Activated T-cell treated with anti-CD3 and anti-CD28 coated beads, Interleukin-2, amount 50 U/mL, for 72 hours (primary cell): ENCODE measurements around the gene EPB41L3. TPM values are rescaled to one million over a fixed set of nuclear protein-coding genes. Genes with fewer than 3 reads are reported as not detected.

Source experiments
- ATAC-seq, 2 donors: fragments of 150-1000 bp; cut with Tn5 transposase; replicated peaks in 1 of 2; 2 replicates each; pipeline ENCODE4 v1.10.0; 2021; ENCODE audit warnings: moderate library complexity in 2 of 2, mild to moderate bottlenecking in 1 of 2
- DNase-seq, 2 donors: peaks; one replicate each; pipeline ENCODE4 v3.0.0; 2021 to 2022; ENCODE audit warnings: mixed read lengths in 1 of 2
- H3K27ac Mint-ChIP-seq: one replicate; pipeline ENCODE4 v1.8.0; 2022; ENCODE audit warnings: mild to moderate bottlenecking, moderate library complexity, mixed read lengths
- H3K27me3 Mint-ChIP-seq: one replicate; pipeline ENCODE4 v1.8.0; 2022; ENCODE audit warnings: low read depth, mixed read lengths
- H3K36me3 Mint-ChIP-seq, 2 donors: one replicate each; pipeline ENCODE4 v1.8.0; 2022; ENCODE audit warnings: mixed read lengths in 2 of 2, mild to moderate bottlenecking in 1 of 2; ENCODE audit not compliant: insufficient read depth in 2 of 2
- H3K4me1 Mint-ChIP-seq: one replicate; pipeline ENCODE4 v1.8.0; 2022; ENCODE audit warnings: low read depth, mixed read lengths
- H3K4me3 Mint-ChIP-seq, 2 donors: one replicate each; pipeline ENCODE4 v1.8.0; 2022; ENCODE audit warnings: mild to moderate bottlenecking in 2 of 2, mixed read lengths in 2 of 2, moderate library complexity in 2 of 2
- H3K9me3 Mint-ChIP-seq, 2 donors: one replicate each; pipeline ENCODE4 v1.8.0; 2022; ENCODE audit warnings: mixed read lengths in 2 of 2
- total RNA-seq, 2 donors: library from RNA; stranded (reverse); gene quantifications; one replicate each; pipeline ENCODE4 v1.2.3, GENCODE V29; 2022

The EPB41L3 gene
- total RNA-seq, 2 donors from 2014 or later = 3.4 to 4.9 TPM

- no peaks in the 10 kb centered on the region for H3K4me1 Mint-ChIP-seq
- H3K9me3 Mint-ChIP-seq = no peaks in the 10 kb centered on the region
- no peaks in the 10 kb centered on the region for H3K36me3 Mint-ChIP-seq
These were observed 121.2 kb downstream of the EPB41L3 start for GRCh38 chr18:5422626-5423025.

DNA sequence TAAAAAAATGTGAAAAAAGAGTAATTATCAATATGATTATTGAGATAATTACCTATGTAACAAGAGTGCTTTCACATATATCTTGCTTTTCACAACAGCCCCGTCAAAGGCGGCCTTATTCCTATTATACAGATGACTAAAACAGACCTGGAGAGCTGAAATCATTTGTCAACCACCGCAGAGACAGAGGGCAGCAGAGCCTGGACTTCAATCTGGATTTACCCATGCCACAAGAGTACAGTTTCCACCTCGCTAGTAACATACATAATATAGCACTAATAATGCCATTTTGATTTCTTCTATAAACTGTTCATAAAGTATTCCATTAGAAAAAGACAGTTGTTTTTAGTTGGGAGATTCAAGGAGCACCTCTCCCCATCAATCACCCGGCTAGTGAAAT, 121.8 kb downstream of the EPB41L3 start:
- peaks cover 20% of the 10 kb centered on the region for H3K27me3 Mint-ChIP-seq
- DNase-seq (no peak), ATAC-seq (no peak)
- H3K27ac Mint-ChIP-seq = no peak overlapping the region
- H3K4me3 Mint-ChIP-seq = no peak overlapping the region
- no peaks in the 10 kb centered on the region for H3K9me3 Mint-ChIP-seq
- no peaks in the 10 kb centered on the region for H3K36me3 Mint-ChIP-seq
- H3K4me1 Mint-ChIP-seq = no peaks in the 10 kb centered on the region

More at GRCh38 chr18:5422626-5423025, 121.2 kb downstream of the EPB41L3 start:
- DNase-seq (no peak), ATAC-seq (no peak)
- Mint-ChIP-seq H3K27ac (no peak overlapping the region), H3K4me3 (no peak overlapping the region), H3K27me3 (peaks cover 13% of the 10 kb centered on the region)

GRCh38 chr18:5420906-5421305, 122.9 kb downstream of the EPB41L3 start:
- ATAC-seq (no peak), DNase-seq (no peak)
- Mint-ChIP-seq H3K9me3 (no peaks in the 10 kb centered on the region), H3K27ac (no peak overlapping the region), H3K27me3 (peaks cover 15% of the 10 kb centered on the region), H3K4me1 (no peaks in the 10 kb centered on the region), H3K36me3 (no peaks in the 10 kb centered on the region), H3K4me3 (no peak overlapping the region)

DNA sequence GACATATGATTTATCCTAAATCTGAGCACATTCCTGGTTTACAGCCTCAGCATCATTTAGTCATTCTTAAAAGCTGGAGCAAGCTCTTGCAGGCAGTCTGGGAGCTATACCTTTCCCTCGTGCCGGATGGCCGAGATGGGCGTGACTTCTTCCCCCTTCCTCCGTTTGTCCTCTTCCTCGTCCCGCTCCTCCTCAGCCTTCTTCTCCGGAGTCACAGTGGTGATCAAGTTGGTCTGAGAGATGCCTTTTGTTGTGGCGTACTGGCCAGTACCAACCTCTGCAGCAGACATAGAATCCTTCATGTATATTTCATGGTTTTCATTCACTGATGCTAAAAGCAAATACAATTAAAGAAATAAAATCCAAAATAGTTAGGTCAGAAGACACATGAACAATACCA, 124.2 kb downstream of the EPB41L3 start:
- Mint-ChIP-seq H3K4me1 (no peaks in the 10 kb centered on the region), H3K27ac (no peak overlapping the region), H3K9me3 (no peaks in the 10 kb centered on the region), H3K27me3 (peaks cover 15% of the 10 kb centered on the region), H3K36me3 (no peaks in the 10 kb centered on the region), H3K4me3 (no peak overlapping the region)
- no peak for DNase-seq
- no peak for ATAC-seq

DNA sequence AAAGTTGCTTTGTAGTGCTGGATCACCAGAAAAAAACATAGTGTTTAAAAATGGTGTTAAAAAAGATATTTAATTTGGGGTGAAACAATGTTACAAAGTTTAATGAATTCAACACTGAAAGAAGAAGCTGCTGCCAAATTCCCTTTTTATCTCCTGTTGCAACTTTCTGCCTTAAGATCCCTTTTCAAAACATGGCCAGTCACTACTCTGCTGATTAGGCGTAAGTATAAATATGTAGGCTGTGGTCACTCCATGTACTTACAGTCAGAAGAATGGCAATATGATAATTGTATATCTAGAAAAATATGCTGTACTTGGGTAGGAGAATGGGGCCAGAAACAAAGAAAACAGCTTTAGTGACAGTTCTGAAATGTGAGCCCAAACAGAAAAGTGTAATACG, 124.8 kb downstream of the EPB41L3 start:
- H3K36me3 Mint-ChIP-seq = no peaks in the 10 kb centered on the region
- no peaks in the 10 kb centered on the region for H3K4me1 Mint-ChIP-seq
- no peaks in the 10 kb centered on the region for H3K9me3 Mint-ChIP-seq
- H3K4me3 Mint-ChIP-seq = no peak overlapping the region
- ATAC-seq (no peak), DNase-seq (no peak)
- H3K27ac Mint-ChIP-seq = no peak overlapping the region
- H3K27me3 Mint-ChIP-seq = peaks cover 15% of the 10 kb centered on the region

DNA sequence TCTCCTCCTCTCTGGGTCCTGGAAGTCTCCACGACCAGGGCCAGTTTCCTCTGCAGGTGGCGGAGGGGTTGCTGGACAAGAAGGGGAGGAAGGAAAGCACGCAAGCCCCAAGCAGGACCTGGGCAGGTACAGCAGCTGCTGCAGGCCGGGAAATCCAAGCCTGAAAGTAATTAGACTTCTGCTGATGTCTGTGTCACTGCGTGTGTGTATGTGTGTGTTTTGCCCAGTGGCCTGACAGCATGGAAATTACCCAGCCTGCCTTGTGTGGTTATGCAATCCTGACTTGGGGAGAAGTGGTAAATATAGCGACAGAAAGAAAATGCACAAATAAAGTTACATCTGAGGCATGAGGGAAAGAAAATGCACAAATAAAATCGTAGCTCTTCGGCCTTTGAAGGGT, 126.5 kb downstream of the EPB41L3 start:
- Mint-ChIP-seq H3K4me1 (no peaks in the 10 kb centered on the region), H3K36me3 (no peaks in the 10 kb centered on the region), H3K27me3 (peaks cover 15% of the 10 kb centered on the region), H3K4me3 (no peak overlapping the region), H3K27ac (no peak overlapping the region), H3K9me3 (no peaks in the 10 kb centered on the region)
- DNase-seq = no peak
- ATAC-seq = no peak

- Mint-ChIP-seq H3K4me1 (no peaks in the 10 kb centered on the region), H3K4me3 (no peak overlapping the region), H3K27ac (no peak overlapping the region), H3K36me3 (no peaks in the 10 kb centered on the region), H3K27me3 (peaks cover 15% of the 10 kb centered on the region), H3K9me3 (no peaks in the 10 kb centered on the region)
- DNase-seq (no peak), ATAC-seq (no peak)
These were observed 127.7 kb downstream of the EPB41L3 start for GRCh38 chr18:5416112-5416511.

DNA sequence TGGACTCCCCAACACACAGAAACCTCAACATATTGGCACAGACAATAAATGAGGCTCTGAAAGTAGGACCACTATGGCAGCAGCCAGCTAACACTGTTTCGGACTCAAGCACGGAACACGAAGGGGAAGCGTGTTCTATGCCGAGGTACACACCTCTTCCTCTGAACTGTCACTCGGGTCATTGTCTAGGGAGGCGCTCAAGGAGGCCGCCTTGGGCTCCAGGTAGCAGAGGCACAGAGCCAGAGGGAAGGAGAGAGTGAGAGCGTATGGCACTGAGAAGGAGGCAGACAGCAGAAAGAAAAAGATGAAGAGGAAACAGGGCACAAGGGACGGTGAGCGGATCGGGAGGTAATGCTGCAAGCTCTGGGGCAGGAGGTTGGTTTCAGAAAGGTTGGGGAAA, 128.1 kb downstream of the EPB41L3 start:
- Mint-ChIP-seq H3K27me3 (peaks cover 15% of the 10 kb centered on the region), H3K27ac (peak overlapping the region; percentile 10), H3K4me1 (no peaks in the 10 kb centered on the region), H3K36me3 (no peaks in the 10 kb centered on the region), H3K9me3 (no peaks in the 10 kb centered on the region), H3K4me3 (no peak overlapping the region)
- no peak for ATAC-seq
- no peak for DNase-seq

- H3K27ac Mint-ChIP-seq = no peak overlapping the region
- no peaks in the 10 kb centered on the region for H3K36me3 Mint-ChIP-seq
- H3K9me3 Mint-ChIP-seq = no peaks in the 10 kb centered on the region
- no peak overlapping the region for H3K4me3 Mint-ChIP-seq
- peaks cover 15% of the 10 kb centered on the region for H3K27me3 Mint-ChIP-seq
- DNase-seq (no peak), ATAC-seq (no peak)
- H3K4me1 Mint-ChIP-seq = no peaks in the 10 kb centered on the region
These were observed 128.8 kb downstream of the EPB41L3 start for GRCh38 chr18:5415031-5415430.

DNA sequence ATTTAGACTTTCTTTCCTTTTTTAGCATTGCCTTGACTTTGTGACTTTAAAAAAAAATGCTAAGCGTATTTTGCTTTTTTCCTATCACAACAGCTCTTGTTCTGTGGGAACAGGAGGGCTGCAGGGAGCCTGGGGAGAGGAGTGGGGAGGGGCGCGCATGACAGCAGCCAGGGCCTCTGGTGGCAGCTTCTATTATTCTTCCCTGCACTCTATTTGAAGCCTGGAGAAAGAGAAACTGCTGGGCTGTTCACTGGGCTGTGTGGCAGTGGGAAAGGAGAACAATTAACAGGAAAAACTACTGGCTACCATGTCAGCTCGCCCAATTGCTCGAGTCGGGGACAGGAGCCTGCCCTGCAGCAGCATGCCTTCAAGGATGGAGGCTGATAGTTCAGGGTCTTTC, 129.3 kb downstream of the EPB41L3 start:
- no peaks in the 10 kb centered on the region for H3K36me3 Mint-ChIP-seq
- DNase-seq (no peak), ATAC-seq (no peak)
- no peaks in the 10 kb centered on the region for H3K9me3 Mint-ChIP-seq
- no peak overlapping the region for H3K27ac Mint-ChIP-seq
- H3K27me3 Mint-ChIP-seq = peaks cover 11% of the 10 kb centered on the region
- no peak overlapping the region for H3K4me3 Mint-ChIP-seq
- H3K4me1 Mint-ChIP-seq = no peaks in the 10 kb centered on the region

GRCh38 chr18:5413447-5413846, 130.3 kb downstream of the EPB41L3 start:
- no peaks in the 10 kb centered on the region for H3K36me3 Mint-ChIP-seq
- H3K4me1 Mint-ChIP-seq = no peaks in the 10 kb centered on the region
- DNase-seq (no peak), ATAC-seq (no peak)
- no peak overlapping the region for H3K27ac Mint-ChIP-seq
- no peaks in the 10 kb centered on the region for H3K9me3 Mint-ChIP-seq
- H3K4me3 Mint-ChIP-seq = no peak overlapping the region
- H3K27me3 Mint-ChIP-seq = peaks cover 10% of the 10 kb centered on the region

DNA sequence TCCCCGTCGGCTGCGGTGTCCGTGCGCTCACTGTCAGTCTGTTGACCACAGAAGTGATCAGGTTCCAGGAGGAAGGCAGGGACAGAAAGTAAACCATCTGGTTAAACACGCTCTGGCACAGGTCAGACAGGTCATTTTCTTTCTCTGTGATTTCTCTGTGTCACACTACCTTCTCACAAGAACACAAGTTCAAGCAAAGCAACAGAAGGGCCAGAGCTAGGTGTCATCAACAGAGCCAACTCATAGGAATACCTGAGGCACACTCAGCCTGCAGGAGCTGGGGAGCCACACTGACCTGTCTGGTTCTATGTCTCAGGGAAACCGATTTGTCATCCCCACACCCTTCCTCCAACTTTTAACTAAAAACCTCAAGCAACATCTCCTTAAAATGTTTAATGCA, 133.2 kb downstream of the EPB41L3 start:
- H3K27ac Mint-ChIP-seq = no peak overlapping the region
- no peaks in the 10 kb centered on the region for H3K4me1 Mint-ChIP-seq
- H3K36me3 Mint-ChIP-seq = no peaks in the 10 kb centered on the region
- H3K4me3 Mint-ChIP-seq = no peak overlapping the region
- DNase-seq (no peak), ATAC-seq (no peak)
- H3K27me3 Mint-ChIP-seq = peaks cover 6% of the 10 kb centered on the region
- H3K9me3 Mint-ChIP-seq = no peaks in the 10 kb centered on the region

GRCh38 chr18:5398269-5398668, 145.5 kb downstream of the EPB41L3 start:
- Mint-ChIP-seq H3K4me3 (no peak overlapping the region), H3K4me1 (peaks cover 5% of the 10 kb centered on the region), H3K27me3 (peaks cover 4% of the 10 kb centered on the region), H3K36me3 (no peaks in the 10 kb centered on the region), H3K27ac (no peak overlapping the region), H3K9me3 (no peaks in the 10 kb centered on the region)
- ATAC-seq (no peak), DNase-seq (no peak)

DNA sequence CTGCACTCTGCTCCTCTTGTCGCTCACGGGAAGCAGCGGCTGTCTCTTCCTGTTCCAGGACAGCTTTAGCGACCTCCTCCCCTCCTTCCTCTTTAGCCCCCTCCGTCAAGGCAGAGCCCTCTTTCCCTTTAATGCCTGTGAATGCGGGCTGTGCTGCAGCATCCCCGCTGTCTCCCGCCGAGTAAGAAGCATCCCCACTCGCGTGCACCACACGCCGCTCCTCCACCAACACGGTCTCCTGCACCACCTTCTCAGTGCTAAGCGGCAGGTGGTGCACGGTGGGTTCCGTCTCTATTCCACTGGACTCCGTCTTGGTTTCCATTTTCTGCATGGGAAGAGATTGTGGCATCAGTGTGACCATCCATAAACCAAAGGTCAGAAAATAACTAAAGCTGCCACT, 146.7 kb downstream of the EPB41L3 start:
- Mint-ChIP-seq H3K27ac (no peak overlapping the region), H3K9me3 (no peaks in the 10 kb centered on the region), H3K4me3 (no peak overlapping the region), H3K27me3 (peaks cover 4% of the 10 kb centered on the region), H3K36me3 (no peaks in the 10 kb centered on the region), H3K4me1 (peaks cover 5% of the 10 kb centered on the region)
- ATAC-seq (no peak), DNase-seq (no peak)
